B cell (primary cell): ENCODE data around the gene NMUR2.

Source experiments
- CTCF ChIP-seq: fragments of 200-600 bp; IDR thresholded peaks from one replicate; pipeline ENCODE4 v1.8.0; 2022; ENCODE audit warnings: antibody characterized with exemption, mild to moderate bottlenecking
- EZH2 ChIP-seq: IDR thresholded peaks from 2 replicates; pipeline ENCODE4 v1.6.1; 2012; ENCODE audit warnings: borderline replicate concordance, low read depth, mild to moderate bottlenecking, moderate library complexity, low read length; ENCODE audit not compliant: insufficient read depth, poor library complexity, severe bottlenecking

- TF ChIP-seq EZH2 (no peak), CTCF (no peak)
Measured at GRCh38 chr5:152353001-152353400, 52.1 kb downstream of the NMUR2 start.
